Lower leg skin (tissue), 4 donors: Measurements from ENCODE around the gene LYPLA2. TPM values are rescaled to one million over a fixed set of nuclear protein-coding genes. Genes with fewer than 3 reads are reported as not detected.

Experiments
- DNase-seq, 2 donors: peaks; one replicate each; pipeline ENCODE4 v3.0.0-alpha.2; 2019; ENCODE audit warnings: low spot score in 2 of 2
- H3K4me3 ChIP-seq: fragments of 200-600 bp; sonication (generic); 2 replicates; pipeline ENCODE4 v1.5.1; 2017; ENCODE audit warnings: mild to moderate bottlenecking, low read depth; ENCODE audit not compliant: poor library complexity, severe bottlenecking
- POLR2A ChIP-seq, 2 donors: fragments of 450-650 bp; IDR thresholded peaks; one replicate each; pipeline ENCODE4 v1.6.1; 2016 to 2017; ENCODE audit warnings: antibody characterized with exemption in 2 of 2, mild to moderate bottlenecking in 1 of 2, moderate library complexity in 1 of 2
- WGBS, 2 donors: methylation state at CpG; one replicate each; pipeline ENCODE4 v1.1.5; 2018; 5-methylcytosine and 5-hydroxymethylcytosine counted together
- intact Hi-C: fragments of 100-400 bp; cut with DNase I; formaldehyde crosslinking; loops from one replicate; pipeline ENCODE4 v1.15.0; 2023; ENCODE audit warnings: low total_unique reads
- total RNA-seq, 4 donors: library from RNA; depleted of rRNA; stranded (reverse); fragments of >200 nt; gene quantifications; one replicate each; pipeline ENCODE4 v1.1.0, GENCODE V29; 2016
- TF ChIP-seq, protein P1 (sequence below), 3 donors: fragments of 450-650 bp; IDR thresholded peaks; one replicate each; pipeline ENCODE4 v1.5.1; 2016; ENCODE audit warnings: antibody characterized with exemption in 3 of 3, mild to moderate bottlenecking in 3 of 3, moderate library complexity in 2 of 3

The LYPLA2 gene
- total RNA-seq: 10 to 100 TPM; 57.6 to 76.0 (median 66.7) TPM

DNA sequence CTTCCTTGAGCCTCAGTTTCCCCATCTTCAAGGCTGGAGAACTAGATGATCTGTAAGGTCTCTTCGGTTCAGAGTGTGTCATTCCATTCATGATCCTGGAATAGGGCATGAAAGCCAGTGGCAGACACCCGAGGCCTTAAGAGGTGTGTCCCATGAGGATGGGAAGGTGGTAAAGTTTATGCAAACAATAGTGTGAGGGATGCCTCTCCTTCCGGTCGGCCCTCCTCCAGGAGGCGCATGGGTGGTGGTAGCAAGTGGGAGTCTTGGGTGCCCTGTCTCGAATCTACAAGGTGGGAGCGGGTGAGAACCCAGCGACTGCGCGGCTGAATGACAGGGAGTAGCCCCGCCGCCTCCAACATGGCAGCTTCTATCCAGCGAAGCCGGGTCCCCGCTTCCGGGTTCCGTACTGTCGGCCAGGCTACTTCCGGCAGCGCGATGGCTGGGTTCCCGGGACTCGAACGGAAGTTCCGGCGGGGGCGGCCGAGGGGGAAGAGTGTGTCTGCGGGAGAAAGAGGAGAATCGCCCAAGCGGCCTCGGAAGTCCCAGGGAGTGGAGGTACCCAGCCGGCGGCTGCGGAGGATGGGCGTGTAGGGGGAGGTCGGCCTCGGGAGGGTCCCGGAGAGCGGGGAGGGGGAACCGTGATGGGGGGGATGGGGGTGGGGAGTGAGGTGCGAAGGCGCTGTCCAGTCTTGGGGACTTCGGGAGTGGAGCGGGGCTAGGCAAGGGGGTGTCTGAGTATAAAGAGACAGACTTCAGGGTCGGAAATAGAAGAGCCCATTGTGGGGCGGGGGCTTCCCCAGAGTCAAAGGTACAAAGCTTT, at the start of gene LYPLA2:
TSS of gene LYPLA2 (plus strand) at position 450 of the 820 bp plus-strand sequence. CDS start 1,538 bp downstream, outside the sequence.
- H3K4me3 ChIP-seq: peak within 1 kb of the TSS; percentile 44
- 1% methylated on average over 47 of the region's 47 CpGs for WGBS, 2 donors
- TF ChIP-seq POLR2A (IDR thresholded peaks at IDR 0.05): no peak
- TF ChIP-seq, protein P1, sequence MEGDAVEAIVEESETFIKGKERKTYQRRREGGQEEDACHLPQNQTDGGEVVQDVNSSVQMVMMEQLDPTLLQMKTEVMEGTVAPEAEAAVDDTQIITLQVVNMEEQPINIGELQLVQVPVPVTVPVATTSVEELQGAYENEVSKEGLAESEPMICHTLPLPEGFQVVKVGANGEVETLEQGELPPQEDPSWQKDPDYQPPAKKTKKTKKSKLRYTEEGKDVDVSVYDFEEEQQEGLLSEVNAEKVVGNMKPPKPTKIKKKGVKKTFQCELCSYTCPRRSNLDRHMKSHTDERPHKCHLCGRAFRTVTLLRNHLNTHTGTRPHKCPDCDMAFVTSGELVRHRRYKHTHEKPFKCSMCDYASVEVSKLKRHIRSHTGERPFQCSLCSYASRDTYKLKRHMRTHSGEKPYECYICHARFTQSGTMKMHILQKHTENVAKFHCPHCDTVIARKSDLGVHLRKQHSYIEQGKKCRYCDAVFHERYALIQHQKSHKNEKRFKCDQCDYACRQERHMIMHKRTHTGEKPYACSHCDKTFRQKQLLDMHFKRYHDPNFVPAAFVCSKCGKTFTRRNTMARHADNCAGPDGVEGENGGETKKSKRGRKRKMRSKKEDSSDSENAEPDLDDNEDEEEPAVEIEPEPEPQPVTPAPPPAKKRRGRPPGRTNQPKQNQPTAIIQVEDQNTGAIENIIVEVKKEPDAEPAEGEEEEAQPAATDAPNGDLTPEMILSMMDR (IDR thresholded peaks at IDR 0.05): no peak
- peak; percentile 93 to 99 for DNase-seq
- intact Hi-C loops: no loop called here

DNA sequence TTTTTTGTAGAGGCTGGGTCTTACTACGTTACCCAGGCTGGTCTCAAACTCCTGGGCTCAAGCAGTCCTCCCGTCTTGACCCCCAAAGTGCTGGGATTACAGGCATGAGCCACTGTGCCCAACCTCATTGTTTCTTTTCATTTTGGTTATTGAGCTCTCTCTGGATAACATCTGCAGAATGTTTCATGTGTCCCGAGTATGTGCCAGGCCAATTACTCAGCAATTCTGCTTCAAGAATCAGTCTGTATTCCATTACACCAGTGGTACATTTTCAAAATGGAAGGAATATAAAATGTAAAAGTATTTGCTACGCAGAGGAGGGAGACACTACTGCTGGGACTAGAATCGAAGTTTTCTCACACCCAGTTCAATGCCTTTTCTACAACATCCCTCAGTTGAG, 49.3 kb upstream of the LYPLA2 start:
- DNase-seq: peak in 1 of 2 donors; percentile 18
- TF ChIP-seq, protein P1 (IDR thresholded peaks at IDR 0.05): no peak
- TF ChIP-seq POLR2A (IDR thresholded peaks at IDR 0.05): no peak
- WGBS, 2 donors: 64 to 74% methylated on average over 5 of the region's 5 CpGs
- intact Hi-C loops: no loop called here
- no peak overlapping the region for H3K4me3 ChIP-seq

DNA sequence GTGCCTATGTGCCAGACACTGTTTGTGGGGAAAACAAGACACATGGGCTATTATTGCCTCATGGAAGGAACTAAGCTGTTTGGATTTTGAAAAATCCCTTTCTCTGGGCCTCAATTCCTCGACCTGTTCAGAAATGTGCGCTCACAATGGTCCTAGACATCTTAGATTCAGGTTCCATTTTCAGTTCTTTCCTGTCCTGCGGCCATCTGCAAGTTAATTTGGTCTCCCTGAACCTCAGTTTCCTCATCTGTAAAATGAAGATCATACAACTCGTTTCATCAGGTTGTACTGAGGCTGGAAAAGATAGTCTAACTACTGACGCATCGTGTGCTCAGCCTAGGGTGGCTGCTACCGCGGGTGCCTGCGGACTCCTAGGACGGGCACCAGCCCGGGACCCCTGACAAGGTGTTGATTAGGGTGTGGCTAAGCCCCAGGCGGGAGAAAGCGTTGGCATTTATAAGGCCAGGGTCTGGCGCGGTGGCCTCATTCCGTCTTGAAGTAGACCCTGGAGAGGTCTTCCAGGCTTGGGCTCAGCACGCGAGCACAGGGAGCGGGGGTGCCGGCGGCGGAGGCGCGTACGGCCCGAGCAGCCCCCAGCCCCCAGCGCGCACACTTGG, 48.2 kb upstream of the LYPLA2 start:
- DNase-seq: peak in 1 of 2 donors; percentile 86
- intact Hi-C loops: no loop called here
- TF ChIP-seq POLR2A (IDR thresholded peaks at IDR 0.05): no peak
- TF ChIP-seq, protein P1 (IDR thresholded peaks at IDR 0.05): no peak
- 9 to 17% methylated on average over 17 to 21 of the region's 28 CpGs for WGBS, 2 donors
- H3K4me3 ChIP-seq: peak overlapping the region; percentile 74

DNA sequence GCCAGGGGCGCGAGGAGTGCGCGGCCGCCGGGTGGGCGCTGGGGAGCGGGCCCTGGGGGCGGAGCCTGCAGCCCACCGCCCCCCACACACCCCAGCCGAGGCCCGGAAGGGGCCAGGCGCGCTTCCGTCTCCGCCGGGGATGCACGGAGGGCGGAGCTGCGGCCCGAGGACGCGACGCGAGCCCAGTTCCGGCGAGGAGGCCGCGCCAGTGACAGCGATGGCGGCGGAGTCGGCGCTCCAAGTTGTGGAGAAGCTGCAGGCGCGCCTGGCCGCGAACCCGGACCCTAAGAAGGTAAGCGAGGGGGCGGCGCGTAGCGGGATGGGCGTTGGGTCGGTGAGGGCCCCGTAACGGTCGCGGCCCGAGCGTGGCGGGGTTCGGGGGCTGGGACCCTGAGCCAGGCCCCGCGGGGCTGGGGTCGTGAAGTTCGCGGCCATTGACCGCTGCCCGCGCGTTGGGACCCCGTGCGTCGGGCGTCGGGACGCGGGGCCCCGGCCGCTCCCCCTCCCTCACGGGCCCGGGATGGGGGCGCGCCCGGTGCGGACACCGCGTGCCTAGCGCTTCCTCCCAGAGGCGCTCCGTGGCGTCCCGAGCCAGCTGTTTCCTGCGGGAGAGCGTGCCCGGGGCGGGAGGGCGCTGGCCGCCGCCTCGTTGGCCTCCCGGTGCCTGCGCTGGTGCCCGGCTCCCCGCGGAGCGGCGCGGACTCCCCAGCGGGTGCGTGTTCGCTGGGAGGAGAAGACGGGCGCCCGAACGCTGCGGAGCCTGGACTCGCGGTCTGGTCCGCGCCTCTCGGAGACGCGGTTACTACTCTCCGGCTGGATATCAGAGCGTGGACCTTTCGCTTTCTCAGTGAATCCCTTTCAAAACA, 47.4 kb upstream of the LYPLA2 start, which contains the start of gene ELOA:
TSS of gene ELOA (plus strand) at position 185 of the 866 bp plus-strand sequence. CDS start at position 218, 33 bp downstream.
- WGBS, 2 donors: 0 to 1% methylated on average over 31 to 106 of the region's 119 CpGs

DNA sequence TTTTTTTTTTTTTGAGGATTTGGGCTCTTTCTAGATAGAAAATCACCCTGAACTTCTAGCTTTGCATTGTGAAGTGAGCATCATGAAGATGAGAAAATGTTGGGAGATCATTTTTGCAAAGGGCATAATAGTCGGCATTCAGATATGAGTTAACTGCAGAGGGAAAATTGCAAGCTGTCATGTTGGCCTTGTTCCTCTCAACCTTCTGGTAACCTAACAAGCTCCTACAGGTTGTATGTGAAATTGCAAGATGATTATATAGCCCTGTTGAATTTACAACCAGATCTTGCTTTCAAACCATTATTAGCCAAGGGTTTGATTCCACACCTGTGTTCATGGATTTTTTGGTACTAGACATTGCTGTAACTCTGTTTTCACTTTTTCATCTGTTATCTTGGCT, 45.4 kb upstream of the LYPLA2 start:
- intact Hi-C loops: no loop called here
- no peak for TF ChIP-seq POLR2A (IDR thresholded peaks at IDR 0.05)
- TF ChIP-seq, protein P1 (IDR thresholded peaks at IDR 0.05): no peak
- WGBS, 2 donors: 26 to 32% methylated on average over 1 of the region's 1 CpG
- no peak overlapping the region for H3K4me3 ChIP-seq
- DNase-seq: no peak

More for the DNA sequence above, 47.4 kb upstream of the LYPLA2 start, which contains the start of gene ELOA:
- intact Hi-C loops: no loop called here
- peak within 1 kb of the TSS; percentile 74 for H3K4me3 ChIP-seq
- DNase-seq: peak; percentile 52 to 92
- TF ChIP-seq, protein P1 (IDR thresholded peaks at IDR 0.05): no peak
- TF ChIP-seq POLR2A (IDR thresholded peaks at IDR 0.05): peak in 1 of 2 donors; percentile 36
